HG02623 (cell line): Measurements from ENCODE around the gene HCST.

Source experiments
- ATAC-seq: cut with Tn5 transposase; IDR thresholded peaks from one replicate; pipeline ENCODE4 v1.9.1; 2021; ENCODE audit warnings: moderate library complexity; ENCODE audit not compliant: unreplicated experiment

HCST gene

DNA sequence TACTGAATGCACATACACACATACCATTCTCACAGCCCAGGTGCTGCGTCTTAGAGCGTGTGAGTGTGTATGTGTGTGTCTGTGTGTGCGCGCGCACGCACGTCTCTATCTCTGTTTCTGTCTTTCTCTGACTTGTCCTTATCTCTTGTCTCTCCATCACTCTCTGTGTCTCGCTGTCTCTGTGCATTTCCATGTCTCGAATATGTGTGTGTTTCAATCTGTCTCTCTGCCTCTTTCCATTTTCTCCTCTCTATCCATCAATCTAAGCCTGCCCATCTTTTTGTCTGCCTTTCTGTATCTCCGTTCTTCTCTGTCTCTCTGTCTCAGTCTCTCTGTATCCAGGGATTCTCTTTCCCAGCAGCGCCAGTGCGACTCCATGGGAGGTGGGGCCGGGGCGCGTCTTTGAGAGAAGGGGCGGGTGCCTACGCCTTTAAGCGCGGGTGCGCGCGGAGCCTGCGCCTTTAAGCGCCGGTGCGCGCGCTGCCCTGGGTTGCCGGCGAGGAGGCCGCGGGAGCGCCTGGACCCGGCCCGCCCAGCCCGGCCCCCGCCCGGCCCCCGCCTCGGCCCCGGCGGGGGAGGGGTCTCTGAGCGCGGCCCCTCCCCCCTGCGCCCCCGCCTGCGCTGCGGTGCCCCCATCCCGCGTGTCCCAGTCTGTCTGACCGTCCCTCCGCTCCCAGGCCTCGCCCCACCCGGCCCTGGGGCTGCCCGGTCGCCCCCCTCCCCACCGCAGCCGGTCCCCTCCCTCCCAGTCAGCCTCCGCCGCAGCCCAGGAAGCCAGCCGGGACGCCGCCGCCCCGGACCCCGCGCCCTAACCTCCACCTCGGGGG lies 33.8 kb downstream of the HCST start, which contains the start of gene LRFN3:
Gene LRFN3, plus strand, starts transcription at position 464 of the 827 bp plus-strand sequence. CDS start 3,052 bp downstream, outside the sequence.
- ATAC-seq, result no peak

DNA sequence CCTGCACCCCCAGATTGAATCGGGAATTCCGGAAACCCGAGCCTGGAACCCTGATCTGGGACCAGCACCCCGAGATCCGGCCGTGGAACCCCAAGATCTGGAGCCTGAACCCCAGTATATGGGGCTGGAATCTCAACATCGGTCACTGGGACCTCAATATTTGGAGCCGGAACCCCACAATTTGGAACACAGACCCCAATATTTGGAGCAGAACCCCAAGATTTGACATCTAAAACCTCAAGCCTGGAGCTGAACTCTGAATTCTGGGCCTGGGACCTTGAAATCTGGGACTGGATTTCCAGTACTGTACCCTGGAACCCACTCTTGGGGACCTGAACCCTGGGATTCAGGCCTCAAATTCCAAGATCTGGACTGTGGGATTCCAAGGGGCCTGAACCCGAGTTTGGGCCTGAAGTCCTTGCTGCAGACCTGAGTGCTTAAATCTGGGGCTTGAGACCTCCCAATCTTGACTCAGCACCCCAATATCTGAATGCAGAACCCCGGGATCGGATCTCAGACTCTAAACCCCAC lies 34.5 kb downstream of the HCST start:
- ATAC-seq, result no peak

DNA sequence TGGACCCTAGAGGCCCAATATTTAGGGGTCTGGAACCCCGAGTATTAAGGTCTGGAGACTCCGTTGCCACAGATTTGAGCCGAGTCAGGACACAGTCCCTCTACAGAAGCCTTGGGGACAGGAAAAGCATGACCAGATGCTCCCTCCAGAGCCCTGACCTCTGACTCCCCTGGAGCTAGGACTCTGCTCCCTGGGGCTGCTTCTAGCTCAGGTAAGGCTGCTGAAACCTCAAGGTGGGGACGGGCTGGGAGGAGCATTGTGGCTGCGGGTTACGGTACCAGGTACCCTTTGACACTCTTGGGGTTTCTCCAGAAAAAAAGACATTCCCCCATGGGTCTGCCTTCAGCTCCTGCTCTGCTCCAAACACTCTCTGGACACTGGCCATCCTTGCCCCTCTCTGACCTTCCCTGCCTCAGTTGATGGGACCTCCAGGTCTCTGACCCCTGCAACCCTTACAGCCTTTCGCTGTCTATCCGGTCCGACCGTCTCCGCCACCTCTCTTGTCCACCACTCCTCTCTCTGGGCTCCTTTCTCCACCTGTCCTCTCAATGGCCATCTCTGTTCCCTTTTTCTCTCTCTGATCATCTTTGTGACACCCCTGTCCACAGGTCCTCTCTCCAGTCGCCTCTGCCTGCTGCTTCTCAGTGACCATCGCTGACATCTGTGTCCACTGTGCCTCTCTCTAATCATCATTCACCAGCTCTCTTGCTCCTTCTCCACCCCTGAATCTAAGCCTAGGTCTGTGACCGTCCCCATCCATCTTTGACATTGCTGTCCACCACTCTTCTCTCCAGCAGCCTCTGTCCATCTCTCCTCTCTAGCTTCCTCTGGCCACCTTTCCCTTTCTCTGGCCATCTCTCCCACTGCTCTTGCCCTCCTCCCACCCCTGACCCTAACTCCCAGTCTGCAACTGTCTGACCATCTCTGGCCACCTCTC lies 35.3 kb downstream of the HCST start:
- ATAC-seq, result no peak

DNA sequence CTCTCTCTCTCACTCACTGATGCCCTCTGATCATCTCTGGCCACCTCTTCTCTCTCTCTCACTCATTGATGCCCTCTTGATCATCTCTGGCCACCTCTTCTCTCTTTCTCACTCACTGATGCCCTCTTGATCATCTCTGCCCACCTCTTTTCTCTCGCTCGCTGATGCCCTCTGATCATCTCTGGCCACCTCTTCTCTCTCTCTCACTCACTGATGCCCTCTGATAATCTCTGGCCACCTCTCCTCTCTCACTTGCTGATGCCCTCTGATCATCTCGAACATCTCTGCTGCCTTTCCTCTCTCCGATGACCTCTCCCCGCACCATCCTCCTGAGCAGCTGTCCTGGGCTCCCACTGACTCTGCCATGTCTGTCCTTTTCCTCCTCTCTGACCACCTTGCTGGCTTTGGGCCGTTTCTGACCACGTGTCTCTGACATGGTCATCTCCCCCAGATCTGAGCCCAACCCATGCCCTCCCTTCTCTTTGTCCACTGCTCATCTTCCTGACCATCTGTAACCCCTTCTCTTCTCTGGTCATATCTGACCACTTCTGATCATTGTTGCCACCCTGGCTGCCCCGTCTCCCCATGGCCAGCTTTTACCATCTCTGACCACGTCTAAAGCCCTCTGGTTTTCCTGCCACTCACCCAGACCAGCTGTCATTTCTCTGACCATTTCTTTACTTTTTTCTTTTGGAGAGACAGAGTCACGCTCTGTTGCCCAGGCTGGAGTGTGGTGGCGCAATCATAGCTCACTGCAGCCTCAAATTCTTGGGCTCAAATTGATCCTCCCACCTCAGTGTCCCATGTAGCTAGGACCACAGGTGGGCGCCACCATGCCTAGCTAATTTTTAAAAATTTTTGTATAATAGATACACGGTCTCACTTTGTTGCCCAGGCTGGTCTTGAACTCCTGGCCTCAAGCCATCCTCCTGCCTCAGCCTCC lies 36.2 kb downstream of the HCST start:
- no peak for ATAC-seq

DNA sequence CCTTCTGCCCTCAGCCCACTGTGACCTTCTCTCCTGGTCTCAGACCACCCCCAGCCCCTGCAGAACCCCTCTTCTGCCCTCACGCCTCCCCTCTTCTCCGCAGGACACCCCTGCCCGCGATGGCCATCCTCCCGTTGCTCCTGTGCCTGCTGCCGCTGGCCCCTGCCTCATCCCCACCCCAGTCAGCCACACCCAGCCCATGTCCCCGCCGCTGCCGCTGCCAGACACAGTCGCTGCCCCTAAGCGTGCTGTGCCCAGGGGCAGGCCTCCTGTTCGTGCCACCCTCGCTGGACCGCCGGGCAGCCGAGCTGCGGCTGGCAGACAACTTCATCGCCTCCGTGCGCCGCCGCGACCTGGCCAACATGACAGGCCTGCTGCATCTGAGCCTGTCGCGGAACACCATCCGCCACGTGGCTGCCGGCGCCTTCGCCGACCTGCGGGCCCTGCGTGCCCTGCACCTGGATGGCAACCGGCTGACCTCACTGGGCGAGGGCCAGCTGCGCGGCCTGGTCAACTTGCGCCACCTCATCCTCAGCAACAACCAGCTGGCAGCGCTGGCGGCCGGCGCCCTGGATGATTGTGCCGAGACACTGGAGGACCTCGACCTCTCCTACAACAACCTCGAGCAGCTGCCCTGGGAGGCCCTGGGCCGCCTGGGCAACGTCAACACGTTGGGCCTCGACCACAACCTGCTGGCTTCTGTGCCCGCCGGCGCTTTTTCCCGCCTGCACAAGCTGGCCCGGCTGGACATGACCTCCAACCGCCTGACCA lies 37.2 kb downstream of the HCST start:
- ATAC-seq, result no peak

DNA sequence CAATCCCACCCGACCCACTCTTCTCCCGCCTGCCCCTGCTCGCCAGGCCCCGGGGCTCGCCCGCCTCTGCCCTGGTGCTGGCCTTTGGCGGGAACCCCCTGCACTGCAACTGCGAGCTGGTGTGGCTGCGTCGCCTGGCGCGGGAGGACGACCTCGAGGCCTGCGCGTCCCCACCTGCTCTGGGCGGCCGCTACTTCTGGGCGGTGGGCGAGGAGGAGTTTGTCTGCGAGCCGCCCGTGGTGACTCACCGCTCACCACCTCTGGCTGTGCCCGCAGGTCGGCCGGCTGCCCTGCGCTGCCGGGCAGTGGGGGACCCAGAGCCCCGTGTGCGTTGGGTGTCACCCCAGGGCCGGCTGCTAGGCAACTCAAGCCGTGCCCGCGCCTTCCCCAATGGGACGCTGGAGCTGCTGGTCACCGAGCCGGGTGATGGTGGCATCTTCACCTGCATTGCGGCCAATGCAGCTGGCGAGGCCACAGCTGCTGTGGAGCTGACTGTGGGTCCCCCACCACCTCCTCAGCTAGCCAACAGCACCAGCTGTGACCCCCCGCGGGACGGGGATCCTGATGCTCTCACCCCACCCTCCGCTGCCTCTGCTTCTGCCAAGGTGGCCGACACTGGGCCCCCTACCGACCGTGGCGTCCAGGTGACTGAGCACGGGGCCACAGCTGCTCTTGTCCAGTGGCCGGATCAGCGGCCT lies 37.9 kb downstream of the HCST start:
- ATAC-seq, result no peak

DNA sequence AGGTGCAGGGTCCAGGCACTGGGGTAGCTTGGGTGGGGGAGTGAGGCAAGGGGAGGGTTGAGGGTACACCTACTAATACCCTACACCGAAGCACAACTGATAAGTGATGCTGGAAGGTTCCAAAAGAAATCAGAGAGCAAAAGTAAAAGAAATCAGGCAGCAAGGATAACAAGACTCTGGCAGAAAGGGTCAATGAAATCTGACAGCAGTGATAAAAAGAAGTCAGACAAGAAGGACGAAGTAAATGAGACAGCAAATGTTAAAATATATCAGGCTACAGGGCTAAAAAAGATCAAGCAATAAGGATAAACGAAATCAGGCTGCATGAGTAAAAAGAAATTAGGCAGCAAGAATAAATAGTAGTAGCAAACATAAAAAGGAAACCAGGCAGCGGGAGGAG lies 38.5 kb downstream of the HCST start:
- ATAC-seq, result no peak

DNA sequence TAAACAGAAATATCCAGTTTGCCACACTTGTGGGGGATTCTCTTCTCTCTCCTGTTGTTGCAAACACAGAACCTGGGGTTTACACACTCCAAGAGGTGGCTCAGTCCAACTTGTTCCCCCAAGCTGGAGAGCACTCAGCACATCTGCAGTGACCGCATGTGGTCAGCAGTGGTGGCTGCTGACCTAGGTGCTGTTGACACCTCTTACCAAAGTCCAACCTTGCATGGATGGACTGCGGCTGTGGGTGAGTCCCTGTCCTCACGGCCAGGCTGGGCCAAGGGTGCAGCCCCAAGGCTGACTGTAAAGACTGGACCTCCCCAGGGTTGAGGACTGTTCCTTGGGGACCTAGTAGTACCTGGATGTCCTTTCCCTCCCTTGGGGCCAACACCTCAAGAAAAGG lies 39.9 kb downstream of the HCST start:
- no peak for ATAC-seq

DNA sequence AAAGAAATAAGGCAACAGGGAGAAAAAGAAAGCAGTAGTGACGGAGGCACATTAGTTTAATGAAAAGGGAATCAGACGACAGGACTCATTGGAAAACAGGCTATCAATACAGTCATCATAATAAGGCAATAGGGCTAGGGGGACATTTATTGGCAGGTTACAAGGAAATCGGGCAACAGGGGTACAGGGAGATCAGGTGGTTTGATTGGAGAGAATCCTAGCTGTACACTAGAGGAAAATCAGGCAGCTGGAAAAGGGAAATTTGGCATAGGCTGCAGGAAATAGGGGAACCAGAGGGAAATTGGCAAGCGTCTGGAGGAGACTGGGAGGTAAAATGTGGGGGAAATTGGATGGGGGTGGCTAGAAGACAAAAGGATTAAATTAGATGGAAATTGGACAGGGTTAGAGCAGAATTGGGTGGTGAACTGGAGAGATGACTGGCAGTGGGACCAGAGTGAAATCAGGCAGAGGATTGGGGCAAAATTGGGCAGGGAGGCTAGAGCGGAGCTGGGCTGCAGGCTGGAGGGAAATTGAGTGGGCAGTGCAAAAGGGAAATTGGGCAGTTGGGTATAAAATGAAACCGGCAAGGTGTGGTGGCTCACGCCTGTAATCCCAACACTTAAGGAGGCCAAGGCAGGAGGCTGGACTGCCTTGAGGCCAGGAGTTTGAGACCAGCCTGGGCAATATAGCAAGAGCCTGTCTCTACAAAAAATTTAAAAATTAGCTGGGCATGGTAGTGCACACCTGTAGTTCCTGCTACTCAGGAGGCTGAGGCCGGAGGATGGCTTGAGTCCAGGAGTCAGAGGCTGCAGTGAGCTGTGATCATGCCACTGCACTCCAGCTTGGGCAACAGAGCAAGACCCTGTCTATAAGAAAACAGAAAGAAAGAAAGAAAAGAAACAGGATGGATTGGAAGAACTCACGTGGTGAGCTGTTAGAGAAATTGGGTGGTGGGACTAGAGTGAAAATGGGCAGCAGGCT lies 41.3 kb downstream of the HCST start:
- no peak for ATAC-seq

DNA sequence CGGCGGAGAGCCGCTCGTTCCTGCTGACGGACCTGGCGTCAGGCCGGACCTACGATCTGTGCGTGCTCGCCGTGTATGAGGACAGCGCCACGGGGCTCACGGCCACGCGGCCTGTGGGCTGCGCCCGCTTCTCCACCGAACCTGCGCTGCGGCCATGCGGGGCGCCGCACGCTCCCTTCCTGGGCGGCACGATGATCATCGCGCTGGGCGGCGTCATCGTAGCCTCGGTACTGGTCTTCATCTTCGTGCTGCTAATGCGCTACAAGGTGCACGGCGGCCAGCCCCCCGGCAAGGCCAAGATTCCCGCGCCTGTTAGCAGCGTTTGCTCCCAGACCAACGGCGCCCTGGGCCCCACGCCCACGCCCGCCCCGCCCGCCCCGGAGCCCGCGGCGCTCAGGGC lies 42.2 kb downstream of the HCST start:
- ATAC-seq, result no peak

DNA sequence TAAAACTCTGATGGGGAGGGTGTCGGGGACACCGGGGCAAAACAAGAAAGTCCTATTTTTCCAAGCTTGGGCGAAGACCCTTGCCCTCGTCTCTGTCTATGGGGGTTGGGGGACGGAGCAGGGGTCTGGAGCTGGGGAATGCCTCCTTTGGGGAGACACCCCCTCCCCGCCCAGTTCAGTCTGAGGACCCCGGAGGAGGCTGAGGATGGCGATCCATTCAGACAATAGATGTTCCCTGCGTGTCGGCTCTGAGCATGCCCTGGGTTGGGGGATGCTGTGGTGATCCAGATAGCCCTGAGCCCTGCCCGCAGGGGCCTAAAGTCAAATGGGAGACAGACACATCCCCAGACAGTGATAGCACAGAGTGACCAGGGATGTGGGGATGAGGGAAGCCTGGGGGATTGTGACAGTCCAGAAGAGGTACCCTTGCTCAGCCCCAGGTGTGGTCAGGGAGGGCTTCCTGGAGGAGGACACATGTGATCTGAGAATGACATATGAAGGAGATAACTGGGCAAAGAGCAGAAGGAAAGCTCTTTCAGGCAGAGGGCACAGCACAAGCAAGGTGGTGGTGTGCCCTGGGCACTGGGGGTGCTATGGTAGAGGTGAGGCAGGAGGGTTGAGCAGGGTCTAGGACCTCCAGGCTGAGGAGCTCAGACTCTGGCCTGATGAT lies 42.9 kb downstream of the HCST start:
- ATAC-seq, result no peak

DNA sequence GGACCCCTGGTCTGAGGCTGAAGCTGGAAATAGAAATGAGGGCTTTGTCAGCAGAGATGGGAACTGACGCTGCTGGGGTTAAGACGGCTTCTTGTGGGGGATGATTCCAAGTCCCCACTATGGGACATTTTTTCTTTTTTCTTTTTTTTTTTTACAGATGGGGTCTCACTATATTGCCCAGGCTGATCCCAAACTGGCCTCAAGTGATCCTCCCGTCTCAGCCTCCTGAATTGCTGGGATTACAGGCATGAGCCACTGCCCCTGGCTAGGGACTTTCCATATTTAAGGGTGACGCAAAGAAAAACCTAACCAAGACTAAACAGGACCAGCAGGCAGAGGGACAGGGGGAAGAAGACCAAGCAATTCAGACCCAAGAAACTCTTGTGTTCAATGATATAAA lies 43.9 kb downstream of the HCST start:
- ATAC-seq, result no peak

DNA sequence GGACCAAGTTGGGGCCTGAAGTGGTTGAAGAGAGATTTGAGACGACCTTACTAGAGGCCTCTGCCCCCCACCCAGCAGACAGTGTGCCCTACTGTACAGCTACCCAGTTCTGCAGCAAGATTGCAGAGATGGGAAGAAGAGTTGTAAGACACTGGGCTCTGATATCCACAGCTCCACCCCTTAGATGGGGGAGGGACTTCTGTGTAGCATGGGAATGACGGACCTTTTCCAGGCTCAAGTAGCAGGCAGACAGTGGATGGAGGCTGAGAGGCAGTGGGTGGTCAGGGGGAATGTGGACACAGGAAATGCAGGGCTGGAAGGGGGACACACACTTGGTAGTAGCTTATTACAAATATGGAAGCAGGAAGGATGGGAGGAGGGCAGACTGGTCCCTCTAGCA lies 46.8 kb downstream of the HCST start:
- ATAC-seq, result no peak
